ENCODE measurements around the gene GOLIM4. TPM values are rescaled to one million over a fixed set of nuclear protein-coding genes. Genes with fewer than 3 reads are reported as not detected.

The GOLIM4 gene
- total RNA-seq, 1 donor from 2014 or later = 35.9 TPM

DNA sequence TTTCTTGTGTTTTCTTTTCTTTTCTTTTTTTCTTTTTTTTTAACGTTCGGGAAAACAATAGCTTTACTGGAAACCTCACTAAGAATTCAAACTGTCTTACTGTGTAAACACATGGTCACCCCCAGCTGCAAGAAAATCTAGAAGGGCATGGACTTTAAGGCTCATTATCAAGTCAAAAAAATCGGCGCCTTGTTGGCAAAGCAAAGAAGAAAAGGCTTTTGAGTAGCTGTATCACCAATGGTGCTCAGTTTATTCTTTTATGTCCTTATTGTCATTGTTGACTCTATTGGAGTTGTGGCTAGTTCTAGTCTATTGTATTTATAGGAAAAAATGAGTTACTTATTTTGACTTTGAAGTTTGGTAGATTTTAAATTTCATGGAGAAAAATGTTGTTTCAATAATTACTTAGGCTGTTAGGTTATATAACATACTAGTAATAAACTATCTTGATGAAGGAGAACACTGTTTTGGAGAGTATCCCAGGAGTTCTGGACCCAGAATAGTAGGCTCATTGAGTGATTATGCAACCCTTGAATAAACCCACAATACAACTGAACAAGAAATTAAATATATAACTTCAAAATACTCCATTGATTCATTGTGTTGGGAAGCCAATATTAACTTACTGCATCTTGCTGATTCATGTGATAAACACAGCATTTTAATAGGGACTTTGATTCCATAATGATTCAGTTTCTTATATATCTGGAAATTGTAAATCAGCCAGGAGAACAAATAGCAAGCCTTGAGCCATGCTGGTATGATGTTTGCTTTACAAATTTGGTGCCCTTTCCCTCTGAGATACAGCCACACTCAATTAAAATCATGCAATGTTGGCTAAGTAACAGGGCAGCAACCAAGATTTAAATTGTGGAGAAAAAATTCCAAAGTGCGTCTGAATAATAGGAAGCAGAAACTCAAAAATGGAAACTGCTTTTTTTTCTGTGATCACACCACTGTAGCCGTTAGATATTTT lies 27.8 kb upstream of the GOLIM4 start:
- Mint-ChIP-seq H3K4me1 (ENCODE audit: unreplicated experiment) (peaks cover 4% of the 10 kb centered on the region), H3K4me3 (ENCODE audit: unreplicated experiment) (no peak overlapping the region), H3K27me3 (ENCODE audit: unreplicated experiment) (no peaks in the 10 kb centered on the region), H3K27ac (ENCODE audit: unreplicated experiment) (no peak overlapping the region), H3K9me3 (ENCODE audit: unreplicated experiment) (no peaks in the 10 kb centered on the region), H3K36me3 (ENCODE audit: low read depth, unreplicated experiment) (no peaks in the 10 kb centered on the region)
- no peak for DNase-seq (ENCODE audit: low spot score)
- TF ChIP-seq, protein P1, sequence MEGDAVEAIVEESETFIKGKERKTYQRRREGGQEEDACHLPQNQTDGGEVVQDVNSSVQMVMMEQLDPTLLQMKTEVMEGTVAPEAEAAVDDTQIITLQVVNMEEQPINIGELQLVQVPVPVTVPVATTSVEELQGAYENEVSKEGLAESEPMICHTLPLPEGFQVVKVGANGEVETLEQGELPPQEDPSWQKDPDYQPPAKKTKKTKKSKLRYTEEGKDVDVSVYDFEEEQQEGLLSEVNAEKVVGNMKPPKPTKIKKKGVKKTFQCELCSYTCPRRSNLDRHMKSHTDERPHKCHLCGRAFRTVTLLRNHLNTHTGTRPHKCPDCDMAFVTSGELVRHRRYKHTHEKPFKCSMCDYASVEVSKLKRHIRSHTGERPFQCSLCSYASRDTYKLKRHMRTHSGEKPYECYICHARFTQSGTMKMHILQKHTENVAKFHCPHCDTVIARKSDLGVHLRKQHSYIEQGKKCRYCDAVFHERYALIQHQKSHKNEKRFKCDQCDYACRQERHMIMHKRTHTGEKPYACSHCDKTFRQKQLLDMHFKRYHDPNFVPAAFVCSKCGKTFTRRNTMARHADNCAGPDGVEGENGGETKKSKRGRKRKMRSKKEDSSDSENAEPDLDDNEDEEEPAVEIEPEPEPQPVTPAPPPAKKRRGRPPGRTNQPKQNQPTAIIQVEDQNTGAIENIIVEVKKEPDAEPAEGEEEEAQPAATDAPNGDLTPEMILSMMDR (IDR thresholded peaks at IDR 0.05; ENCODE audit: unreplicated experiment) = no peak

DNA sequence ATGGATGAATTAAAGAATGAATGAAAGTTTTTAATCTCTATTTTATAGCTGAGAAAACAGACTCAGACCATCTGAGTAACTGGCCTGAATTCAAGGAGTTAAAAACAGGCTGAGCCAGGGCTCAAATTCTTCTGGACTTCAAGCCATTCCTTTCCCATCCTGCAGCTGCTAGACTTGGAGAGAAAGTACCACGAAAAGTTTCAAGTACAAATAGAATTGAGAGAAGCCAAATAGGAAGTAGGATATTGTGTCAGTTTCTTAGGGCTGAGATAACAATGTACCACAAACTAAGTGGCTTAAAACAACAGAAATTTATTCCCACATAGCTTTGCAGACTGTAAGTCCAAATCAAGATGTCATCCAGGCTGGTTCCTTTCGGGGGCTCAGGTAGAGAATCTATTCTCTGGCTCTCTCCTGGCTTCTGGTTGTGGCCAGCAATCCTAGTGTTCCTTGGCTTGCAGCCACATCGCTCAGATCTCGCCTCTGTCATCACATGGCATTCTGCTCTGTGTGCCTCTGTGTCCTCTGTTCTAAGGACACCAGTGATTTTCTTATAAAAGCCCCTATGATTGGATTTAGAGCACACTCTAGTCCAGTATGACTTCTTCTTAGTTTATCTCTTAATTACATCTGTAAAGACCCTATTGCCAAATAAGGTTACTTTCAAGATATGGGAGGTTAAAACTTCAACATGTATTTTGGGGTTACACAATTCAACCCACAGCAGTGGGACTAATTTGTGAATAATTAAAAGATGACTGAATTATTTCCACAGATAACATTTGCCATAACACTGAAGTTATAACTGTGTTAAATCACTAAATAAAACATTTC lies 25.7 kb upstream of the GOLIM4 start:
- peaks cover 19% of the 10 kb centered on the region for H3K4me1 Mint-ChIP-seq (ENCODE audit: unreplicated experiment)
- no peak overlapping the region for H3K27ac Mint-ChIP-seq (ENCODE audit: unreplicated experiment)
- peak overlapping the region; percentile 32 for H3K4me3 Mint-ChIP-seq (ENCODE audit: unreplicated experiment)
- H3K27me3 Mint-ChIP-seq (ENCODE audit: unreplicated experiment) = no peaks in the 10 kb centered on the region
- H3K9me3 Mint-ChIP-seq (ENCODE audit: unreplicated experiment) = no peaks in the 10 kb centered on the region
- TF ChIP-seq, protein P1 (IDR thresholded peaks at IDR 0.05; ENCODE audit: unreplicated experiment) = no peak
- H3K36me3 Mint-ChIP-seq (ENCODE audit: low read depth, unreplicated experiment) = no peaks in the 10 kb centered on the region
- no peak for DNase-seq (ENCODE audit: low spot score)

DNA sequence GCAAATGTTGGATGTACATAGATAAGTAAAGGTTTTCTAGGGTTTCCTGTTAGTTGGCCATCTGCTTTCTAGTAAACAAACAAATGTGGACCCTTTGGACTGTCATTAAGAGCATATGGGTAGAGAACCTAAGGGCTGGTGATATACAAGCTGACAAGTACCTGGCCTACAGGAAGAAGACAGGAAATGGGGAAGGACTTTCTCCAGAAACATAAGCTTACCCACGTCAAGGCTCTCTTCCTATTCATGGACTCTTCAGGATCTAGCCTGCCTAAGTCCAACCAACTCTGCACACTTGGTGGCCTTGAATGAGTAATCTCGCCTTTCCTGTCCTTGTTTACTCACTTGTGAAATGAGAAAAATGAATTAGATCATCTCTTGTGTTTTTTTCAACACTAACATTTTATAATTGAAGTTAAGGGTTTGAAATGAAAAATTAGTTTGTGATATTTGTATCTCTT lies 22.2 kb upstream of the GOLIM4 start:
- no peaks in the 10 kb centered on the region for H3K27me3 Mint-ChIP-seq (ENCODE audit: unreplicated experiment)
- no peak overlapping the region for H3K27ac Mint-ChIP-seq (ENCODE audit: unreplicated experiment)
- DNase-seq (ENCODE audit: low spot score) = no peak
- peaks cover 22% of the 10 kb centered on the region for H3K4me1 Mint-ChIP-seq (ENCODE audit: unreplicated experiment)
- TF ChIP-seq, protein P1 (IDR thresholded peaks at IDR 0.05; ENCODE audit: unreplicated experiment) = no peak
- no peak overlapping the region for H3K4me3 Mint-ChIP-seq (ENCODE audit: unreplicated experiment)
- no peaks in the 10 kb centered on the region for H3K9me3 Mint-ChIP-seq (ENCODE audit: unreplicated experiment)
- no peaks in the 10 kb centered on the region for H3K36me3 Mint-ChIP-seq (ENCODE audit: low read depth, unreplicated experiment)

DNA sequence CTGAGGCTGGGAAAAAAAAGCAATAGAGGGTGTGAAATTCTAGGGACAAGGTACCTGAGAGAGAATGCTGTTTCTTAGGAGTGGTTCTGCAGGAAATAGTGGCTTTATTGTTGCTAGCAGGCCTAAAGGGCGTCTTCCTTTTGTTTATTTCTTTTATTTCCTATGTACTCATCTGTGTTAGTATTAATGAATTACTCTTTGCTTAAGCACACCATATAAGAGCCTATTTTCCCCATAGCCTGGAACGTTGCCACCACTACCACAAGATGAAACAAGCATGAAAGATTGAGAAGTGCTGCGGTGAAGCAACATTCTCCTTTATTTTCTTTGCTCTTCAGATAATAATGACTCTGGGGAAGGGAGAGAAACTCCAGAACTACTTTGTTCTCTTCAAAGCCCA lies 21.3 kb upstream of the GOLIM4 start:
- TF ChIP-seq, protein P1 (IDR thresholded peaks at IDR 0.05; ENCODE audit: unreplicated experiment) = no peak
- Mint-ChIP-seq H3K9me3 (ENCODE audit: unreplicated experiment) (no peaks in the 10 kb centered on the region), H3K4me1 (ENCODE audit: unreplicated experiment) (peaks cover 22% of the 10 kb centered on the region), H3K4me3 (ENCODE audit: unreplicated experiment) (no peak overlapping the region), H3K27ac (ENCODE audit: unreplicated experiment) (peak overlapping the region; percentile 22), H3K36me3 (ENCODE audit: low read depth, unreplicated experiment) (no peaks in the 10 kb centered on the region), H3K27me3 (ENCODE audit: unreplicated experiment) (no peaks in the 10 kb centered on the region)
- DNase-seq (ENCODE audit: low spot score) = no peak
